Activated naive CD4-positive, alpha-beta T cell treated with anti-CD3 and anti-CD28 coated beads, Interleukin-2, amount 10 ng/mL, durations not matched to agents 7 days and 5 days (primary cell): Measurements from ENCODE around the gene NUBP2.

Source experiments
- CTCF ChIA-PET: fragments of 350-600 bp; sonication (Branson Sonifier 250); formaldehyde crosslinking; loops from one replicate; lab custom pipeline; 2021; ENCODE audit warnings: antibody characterized with exemption; lab: Charles Lee
- DNase-seq: peaks from one replicate; pipeline ENCODE4 v3.0.0-alpha.2; 2020
- H3K27ac Mint-ChIP-seq: one replicate; pipeline ENCODE4 v1.8.0; 2021; ENCODE audit warnings: mild to moderate bottlenecking, moderate library complexity, mixed read lengths
- H3K27me3 Mint-ChIP-seq: one replicate; pipeline ENCODE4 v1.8.0; 2021; ENCODE audit warnings: mild to moderate bottlenecking, mixed read lengths
- H3K36me3 Mint-ChIP-seq: one replicate; pipeline ENCODE4 v1.8.0; 2021; ENCODE audit warnings: mixed read lengths
- H3K4me1 Mint-ChIP-seq: one replicate; pipeline ENCODE4 v1.8.0; 2021; ENCODE audit warnings: mixed read lengths
- H3K4me3 Mint-ChIP-seq: one replicate; pipeline ENCODE4 v1.8.0; 2021; ENCODE audit warnings: mild to moderate bottlenecking, moderate library complexity, mixed read lengths
- H3K9me3 Mint-ChIP-seq: one replicate; pipeline ENCODE4 v1.8.0; 2021; ENCODE audit warnings: mixed read lengths

NUBP2 gene

GRCh38 chr16:1772908-1773702 lies 9.7 kb upstream of the NUBP2 start, which contains the start of gene MRPS34:
TSS of gene MRPS34 (minus strand) at chr16:1773134. CDS start at chr16:1773119, 15 bp downstream.
- no peaks in the 10 kb centered on the region for H3K9me3 Mint-ChIP-seq
- peak within 1 kb of the TSS; percentile 96 for H3K4me3 Mint-ChIP-seq
- H3K27me3 Mint-ChIP-seq = no peaks in the 10 kb centered on the region
- CTCF ChIA-PET = interaction anchor here (0.8 to 1.4 kb wide), 3 partner anchors 9 to 178 kb away, joined by 3 to 9 read pairs (median 5); partner anchors contain the start of genes NUBP2 and SPSB3
- peaks cover 24% of the 10 kb centered on the region for H3K4me1 Mint-ChIP-seq
- DNase-seq = peak; percentile 85
- H3K27ac Mint-ChIP-seq = peak within 1 kb of the TSS; percentile 97
- H3K36me3 Mint-ChIP-seq = peaks cover 8% of the 10 kb centered on the region

GRCh38 chr16:1773703-1774447 lies 8.9 kb upstream of the NUBP2 start:
- Mint-ChIP-seq H3K9me3 (no peaks in the 10 kb centered on the region), H3K4me1 (peaks cover 24% of the 10 kb centered on the region), H3K4me3 (peak overlapping the region; percentile 96), H3K36me3 (peaks cover 7% of the 10 kb centered on the region), H3K27ac (peak overlapping the region; percentile 76), H3K27me3 (no peaks in the 10 kb centered on the region)
- no peak for DNase-seq
- CTCF ChIA-PET = interaction anchor here (0.9 to 1.4 kb wide), 4 partner anchors 9 to 177 kb away, joined by 3 to 9 read pairs (median 3); partner anchors contain the start of genes MAPK8IP3, NUBP2 and SPSB3

GRCh38 chr16:1774448-1774780 lies 8.3 kb upstream of the NUBP2 start:
- DNase-seq = no peak
- H3K27ac Mint-ChIP-seq = no peak overlapping the region

GRCh38 chr16:1775006-1775845 lies 7.5 kb upstream of the NUBP2 start:
- DNase-seq = no peak
- H3K4me3 Mint-ChIP-seq = peak overlapping the region; percentile 58
- CTCF ChIA-PET = interaction anchor here (0.9 kb wide), 1 partner anchor 39 kb away, joined by 3 read pairs; no protein-coding TSS in a partner anchor
- H3K4me1 Mint-ChIP-seq = peaks cover 21% of the 10 kb centered on the region
- no peak overlapping the region for H3K27ac Mint-ChIP-seq
- no peaks in the 10 kb centered on the region for H3K9me3 Mint-ChIP-seq
- peaks cover 7% of the 10 kb centered on the region for H3K36me3 Mint-ChIP-seq
- H3K27me3 Mint-ChIP-seq = no peaks in the 10 kb centered on the region

More at GRCh38 chr16:1774448-1774780, 8.3 kb upstream of the NUBP2 start:
- Mint-ChIP-seq H3K27me3 (no peaks in the 10 kb centered on the region), H3K4me1 (peaks cover 24% of the 10 kb centered on the region), H3K9me3 (no peaks in the 10 kb centered on the region), H3K36me3 (peaks cover 7% of the 10 kb centered on the region), H3K4me3 (peak overlapping the region; percentile 96)
- CTCF ChIA-PET = interaction anchor here (0.9 to 1.4 kb wide), 4 partner anchors 8 to 177 kb away, joined by 3 to 9 read pairs (median 3); partner anchors contain the start of genes MAPK8IP3, NUBP2 and SPSB3

- CTCF ChIA-PET = no interaction called here
- H3K27ac Mint-ChIP-seq = no peak overlapping the region
- no peak for DNase-seq
- H3K4me1 Mint-ChIP-seq = peaks cover 23% of the 10 kb centered on the region
- H3K4me3 Mint-ChIP-seq = no peak overlapping the region
- H3K9me3 Mint-ChIP-seq = no peaks in the 10 kb centered on the region
- H3K27me3 Mint-ChIP-seq = no peaks in the 10 kb centered on the region
- peaks cover 7% of the 10 kb centered on the region for H3K36me3 Mint-ChIP-seq
Measured at GRCh38 chr16:1775846-1776671, 6.7 kb upstream of the NUBP2 start.

- DNase-seq = no peak
- peaks cover 29% of the 10 kb centered on the region for H3K4me1 Mint-ChIP-seq
- CTCF ChIA-PET = no interaction called here
- no peaks in the 10 kb centered on the region for H3K27me3 Mint-ChIP-seq
- H3K9me3 Mint-ChIP-seq = no peaks in the 10 kb centered on the region
- no peak overlapping the region for H3K4me3 Mint-ChIP-seq
- no peak overlapping the region for H3K27ac Mint-ChIP-seq
- H3K36me3 Mint-ChIP-seq = peaks cover 7% of the 10 kb centered on the region
Measured at GRCh38 chr16:1776672-1776955, 6.1 kb upstream of the NUBP2 start.

GRCh38 chr16:1776991-1777374 lies 5.8 kb upstream of the NUBP2 start:
- Mint-ChIP-seq H3K36me3 (peaks cover 4% of the 10 kb centered on the region), H3K27me3 (no peaks in the 10 kb centered on the region), H3K9me3 (no peaks in the 10 kb centered on the region), H3K27ac (no peak overlapping the region), H3K4me3 (no peak overlapping the region), H3K4me1 (peaks cover 29% of the 10 kb centered on the region)
- no peak for DNase-seq
- CTCF ChIA-PET = no interaction called here

GRCh38 chr16:1777375-1778199 lies 5.2 kb upstream of the NUBP2 start:
- Mint-ChIP-seq H3K27ac (no peak overlapping the region), H3K4me3 (no peak overlapping the region), H3K27me3 (no peaks in the 10 kb centered on the region), H3K4me1 (peaks cover 25% of the 10 kb centered on the region), H3K9me3 (no peaks in the 10 kb centered on the region), H3K36me3 (no peaks in the 10 kb centered on the region)
- no peak for DNase-seq
- CTCF ChIA-PET = no interaction called here

- Mint-ChIP-seq H3K27ac (no peak overlapping the region), H3K9me3 (no peaks in the 10 kb centered on the region), H3K27me3 (no peaks in the 10 kb centered on the region), H3K4me1 (peaks cover 29% of the 10 kb centered on the region), H3K4me3 (peak overlapping the region; percentile 15), H3K36me3 (no peaks in the 10 kb centered on the region)
- CTCF ChIA-PET = no interaction called here
- no peak for DNase-seq
Measured at GRCh38 chr16:1778200-1779179, 4.3 kb upstream of the NUBP2 start.

GRCh38 chr16:1779234-1779701 lies 3.5 kb upstream of the NUBP2 start:
- peak overlapping the region; percentile 15 for H3K4me3 Mint-ChIP-seq
- H3K36me3 Mint-ChIP-seq = no peaks in the 10 kb centered on the region
- no peak overlapping the region for H3K27ac Mint-ChIP-seq
- H3K4me1 Mint-ChIP-seq = peaks cover 33% of the 10 kb centered on the region
- no peaks in the 10 kb centered on the region for H3K27me3 Mint-ChIP-seq
- DNase-seq = no peak
- CTCF ChIA-PET = interaction anchor here (0.5 kb wide), 1 partner anchor 1264 kb away, joined by 3 read pairs; no protein-coding TSS in a partner anchor
- no peaks in the 10 kb centered on the region for H3K9me3 Mint-ChIP-seq

- Mint-ChIP-seq H3K9me3 (no peaks in the 10 kb centered on the region), H3K27ac (no peak overlapping the region), H3K4me3 (peak overlapping the region; percentile 43), H3K36me3 (no peaks in the 10 kb centered on the region), H3K4me1 (peaks cover 31% of the 10 kb centered on the region), H3K27me3 (no peaks in the 10 kb centered on the region)
- no peak for DNase-seq
- CTCF ChIA-PET = interaction anchor here (0.5 kb wide), 1 partner anchor 1265 kb away, joined by 3 read pairs; no protein-coding TSS in a partner anchor
Measured at GRCh38 chr16:1779741-1780676, 2.8 kb upstream of the NUBP2 start.
